B cell (primary cell): ENCODE measurements around the gene OXSM. TPM values are rescaled to one million over a fixed set of nuclear protein-coding genes. Genes with fewer than 3 reads are reported as not detected.

ENCODE experiments used
- ATAC-seq: fragments of 200-7000 bp; cut with Tn5 transposase; one replicate; pipeline ENCODE4 v1.10.0; 2021; ENCODE audit warnings: low read depth, mild to moderate bottlenecking, moderate number of reproducible peaks, moderate library complexity
- CTCF ChIA-PET: fragments of 350-600 bp; sonication (Branson Sonifier 250); formaldehyde crosslinking; loops from one replicate; lab custom pipeline; 2021; ENCODE audit warnings: antibody characterized with exemption, inconsistent platforms; lab: Charles Lee
- POLR2A ChIA-PET: fragments of 350-600 bp; sonication (Branson Sonifier 250); formaldehyde crosslinking; loops from one replicate; lab custom pipeline; 2021; ENCODE audit warnings: antibody characterized with exemption; lab: Charles Lee
- DNase-seq: peaks from one replicate; pipeline ENCODE4 v3.0.0; 2013
- H2AFZ ChIP-seq: 2 replicates; pipeline ENCODE4 v1.6.1; 2012; ENCODE audit warnings: mild to moderate bottlenecking, low read depth, low read length; ENCODE audit not compliant: insufficient read depth, poor library complexity, severe bottlenecking
- H3K27ac ChIP-seq, 2 donors: 1 replicate in 1 of 2; 2 replicates in 1 of 2; pipeline ENCODE4 v1.5.1; 2012 to 2013; ENCODE audit warnings: low read length in 2 of 2, mild to moderate bottlenecking in 2 of 2, moderate library complexity in 1 of 2
- H3K27me3 ChIP-seq, 4 experiments: fragments of 200-600 bp in 1 of 4; sonication (generic) in 1 of 4; replicated peaks in 1 of 4; 1 replicate in 2 of 4; 2 replicates in 2 of 4; pipeline versions ENCODE4 v1.6.1 to v1.7.0; 2013 to 2016; ENCODE audit warnings: low read length in 3 of 4, mild to moderate bottlenecking in 2 of 4, mixed read lengths in 1 of 4, moderate library complexity in 1 of 4; ENCODE audit not compliant: insufficient read depth in 4 of 4, control insufficient read depth in 3 of 4; ENCODE audit errors: control extremely low read depth in 1 of 4
- H3K36me3 ChIP-seq, 2 experiments: replicated peaks in 1 of 2; 1 replicate in 1 of 2; 2 replicates in 1 of 2; pipeline versions ENCODE4 v1.6.1 to v1.7.1; 2013; ENCODE audit warnings: low read length in 1 of 2; ENCODE audit not compliant: insufficient read depth in 2 of 2, control insufficient read depth in 1 of 2; ENCODE audit errors: control extremely low read depth in 1 of 2, extremely low read depth in 1 of 2
- H3K4me1 ChIP-seq, 2 donors: fragments of 200-600 bp in 1 of 2; sonication (generic) in 1 of 2; 1 replicate in 1 of 2; 2 replicates in 1 of 2; pipeline versions ENCODE4 v1.5.1 to v1.6.1; 2013 to 2017; ENCODE audit warnings: low read length in 2 of 2; ENCODE audit not compliant: control insufficient read depth in 2 of 2, insufficient read depth in 2 of 2
- H3K4me2 ChIP-seq: replicated peaks from 2 replicates; pipeline ENCODE3; 2012; ENCODE audit warnings: mild to moderate bottlenecking, low read depth, low read length; ENCODE audit not compliant: poor library complexity, severe bottlenecking
- H3K4me3 ChIP-seq, 5 experiments: fragments of 200-600 bp in 1 of 5; sonication (generic) in 1 of 5; 1 replicate in 3 of 5; 2 replicates in 2 of 5; pipeline versions ENCODE4 v1.5.1 to v1.7.0; 2011 to 2016; ENCODE audit warnings: low read length in 4 of 5, mild to moderate bottlenecking in 4 of 5, low read depth in 2 of 5, control low read depth in 1 of 5, moderate library complexity in 1 of 5; ENCODE audit not compliant: insufficient read depth in 1 of 5; ENCODE audit errors: control extremely low read depth in 1 of 5, extremely low read depth in 1 of 5
- H3K79me2 ChIP-seq: fragments of 200-600 bp; sonication (generic); one replicate; pipeline ENCODE4 v1.6.0; 2016; ENCODE audit warnings: low read length; ENCODE audit not compliant: control insufficient read depth, insufficient read depth
- H3K9ac ChIP-seq: fragments of 200-600 bp; sonication (generic); 2 replicates; pipeline ENCODE4 v1.6.1; 2017; ENCODE audit warnings: mild to moderate bottlenecking, low read length, moderate library complexity
- H3K9me3 ChIP-seq, 3 donors: one replicate each; pipeline versions ENCODE4 v1.6.1 to v1.7.1; 2013; ENCODE audit warnings: low read length in 2 of 3; ENCODE audit not compliant: control insufficient read depth in 2 of 3, insufficient read depth in 1 of 3; ENCODE audit errors: control extremely low read depth in 1 of 3
- H4K20me1 ChIP-seq: 2 replicates; pipeline ENCODE4 v1.6.0; 2012; ENCODE audit warnings: mild to moderate bottlenecking, low read length; ENCODE audit not compliant: insufficient read depth, control insufficient read depth, poor library complexity, severe bottlenecking
- H3K27ac Mint-ChIP-seq: one replicate; pipeline ENCODE4 v1.8.0; 2021; ENCODE audit warnings: mixed read lengths
- H3K27me3 Mint-ChIP-seq: one replicate; pipeline ENCODE4 v1.8.0; 2021; ENCODE audit warnings: mixed read lengths
- H3K4me1 Mint-ChIP-seq: one replicate; pipeline ENCODE4 v1.8.0; 2021; ENCODE audit warnings: mixed read lengths
- H3K4me3 Mint-ChIP-seq: one replicate; pipeline ENCODE4 v1.8.0; 2021; ENCODE audit warnings: mixed read lengths
- H3K9me3 Mint-ChIP-seq: one replicate; pipeline ENCODE4 v1.8.0; 2022; ENCODE audit warnings: mixed read lengths; ENCODE audit not compliant: insufficient read depth
- EZH2 ChIP-seq: IDR thresholded peaks from 2 replicates; pipeline ENCODE4 v1.6.1; 2012; ENCODE audit warnings: borderline replicate concordance, low read depth, mild to moderate bottlenecking, moderate library complexity, low read length; ENCODE audit not compliant: insufficient read depth, poor library complexity, severe bottlenecking
- WGBS: methylation state at CpG from one replicate; pipeline ENCODE4 v1.1.5; 2013; ENCODE audit warnings: missing lambda C conversion rate; ENCODE audit not compliant: insufficient coverage; 5-methylcytosine and 5-hydroxymethylcytosine counted together
- intact Hi-C: fragments of 100-400 bp; cut with micrococcal nuclease; formaldehyde crosslinking; loops from one replicate; pipeline ENCODE4 v1.10.0; 2022
- polyA plus RNA-seq: library from polyadenylated mRNA; depleted of rRNA; stranded (reverse); fragments of >200 nt; gene quantifications from 2 replicates; pipeline ENCODE4 v1.2.3, GENCODE V29; 2012
- total RNA-seq, 2 donors: library from RNA; stranded (reverse); fragments of 120-200 nt in 1 of 2; gene quantifications; 1 replicate in 1 of 2; 2 replicates in 1 of 2; pipeline versions ENCODE4 v1.2.3 to v1.2.4, GENCODE V29; 2013 to 2022
- TF ChIP-seq, protein P1 (sequence below): fragments of 200-600 bp; IDR thresholded peaks from one replicate; pipeline ENCODE4 v1.8.0; 2022; ENCODE audit warnings: antibody characterized with exemption, mild to moderate bottlenecking

The OXSM gene
- total and polyA plus RNA-seq, 2 donors (not counting 1 experiment from before 2014, with no cell fraction given): 13.7 to 18.7 TPM

DNA sequence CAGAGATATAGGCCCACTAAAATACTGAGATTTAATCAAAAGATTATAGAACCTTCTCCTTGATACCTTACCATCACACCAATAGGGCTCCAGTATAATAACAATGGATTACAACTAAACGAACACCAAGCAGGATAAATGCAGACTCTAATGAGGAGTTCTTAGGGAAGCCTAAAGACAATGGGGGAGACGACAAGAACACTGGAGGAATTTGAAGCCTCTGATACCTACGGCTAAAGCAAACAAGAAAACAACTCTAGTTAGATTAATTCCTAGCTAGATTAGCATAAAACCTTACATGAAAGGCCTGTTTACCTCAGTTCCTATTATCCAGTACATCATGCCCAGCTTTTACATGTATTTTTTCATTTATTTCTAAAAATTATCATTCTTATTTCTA lies 41.7 kb upstream of the OXSM start:
- H4K20me1 ChIP-seq: peaks cover 23% of the 10 kb centered on the region
- H3K4me1 ChIP-seq: no peaks in the 10 kb centered on the region
- H3K27me3 Mint-ChIP-seq: no peaks in the 10 kb centered on the region
- intact Hi-C loops: loop anchor here (10.0 kb wide), 2 partner anchors 47 to 107 kb away; partner anchors contain the start of gene OXSM
- H3K4me3 Mint-ChIP-seq: no peak overlapping the region
- no peak overlapping the region for H2AFZ ChIP-seq
- H3K27me3 ChIP-seq: no peaks in the 10 kb centered on the region
- 100% methylated on average over 2 of the region's 3 CpGs for WGBS
- ATAC-seq: no peak
- no peaks in the 10 kb centered on the region for H3K9me3 Mint-ChIP-seq
- peaks cover 2% of the 10 kb centered on the region for H3K4me1 Mint-ChIP-seq
- H3K4me2 ChIP-seq: no peak overlapping the region
- DNase-seq: no peak
- TF ChIP-seq EZH2: no peak
- TF ChIP-seq, protein P1, sequence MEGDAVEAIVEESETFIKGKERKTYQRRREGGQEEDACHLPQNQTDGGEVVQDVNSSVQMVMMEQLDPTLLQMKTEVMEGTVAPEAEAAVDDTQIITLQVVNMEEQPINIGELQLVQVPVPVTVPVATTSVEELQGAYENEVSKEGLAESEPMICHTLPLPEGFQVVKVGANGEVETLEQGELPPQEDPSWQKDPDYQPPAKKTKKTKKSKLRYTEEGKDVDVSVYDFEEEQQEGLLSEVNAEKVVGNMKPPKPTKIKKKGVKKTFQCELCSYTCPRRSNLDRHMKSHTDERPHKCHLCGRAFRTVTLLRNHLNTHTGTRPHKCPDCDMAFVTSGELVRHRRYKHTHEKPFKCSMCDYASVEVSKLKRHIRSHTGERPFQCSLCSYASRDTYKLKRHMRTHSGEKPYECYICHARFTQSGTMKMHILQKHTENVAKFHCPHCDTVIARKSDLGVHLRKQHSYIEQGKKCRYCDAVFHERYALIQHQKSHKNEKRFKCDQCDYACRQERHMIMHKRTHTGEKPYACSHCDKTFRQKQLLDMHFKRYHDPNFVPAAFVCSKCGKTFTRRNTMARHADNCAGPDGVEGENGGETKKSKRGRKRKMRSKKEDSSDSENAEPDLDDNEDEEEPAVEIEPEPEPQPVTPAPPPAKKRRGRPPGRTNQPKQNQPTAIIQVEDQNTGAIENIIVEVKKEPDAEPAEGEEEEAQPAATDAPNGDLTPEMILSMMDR: no peak
- peaks cover 0 to 3% (median 0%) of the 10 kb centered on the region in 3 donors for H3K9me3 ChIP-seq
- peaks cover 34 to 77% of the 10 kb centered on the region in 2 experiments for H3K36me3 ChIP-seq
- H3K79me2 ChIP-seq: peaks cover 31% of the 10 kb centered on the region
- no peak overlapping the region for H3K27ac ChIP-seq
- H3K4me3 ChIP-seq: no peak overlapping the region
- H3K9ac ChIP-seq: no peak overlapping the region
- ChIA-PET CTCF (no interaction called here), POLR2A (no interaction called here)
- no peak overlapping the region for H3K27ac Mint-ChIP-seq

DNA sequence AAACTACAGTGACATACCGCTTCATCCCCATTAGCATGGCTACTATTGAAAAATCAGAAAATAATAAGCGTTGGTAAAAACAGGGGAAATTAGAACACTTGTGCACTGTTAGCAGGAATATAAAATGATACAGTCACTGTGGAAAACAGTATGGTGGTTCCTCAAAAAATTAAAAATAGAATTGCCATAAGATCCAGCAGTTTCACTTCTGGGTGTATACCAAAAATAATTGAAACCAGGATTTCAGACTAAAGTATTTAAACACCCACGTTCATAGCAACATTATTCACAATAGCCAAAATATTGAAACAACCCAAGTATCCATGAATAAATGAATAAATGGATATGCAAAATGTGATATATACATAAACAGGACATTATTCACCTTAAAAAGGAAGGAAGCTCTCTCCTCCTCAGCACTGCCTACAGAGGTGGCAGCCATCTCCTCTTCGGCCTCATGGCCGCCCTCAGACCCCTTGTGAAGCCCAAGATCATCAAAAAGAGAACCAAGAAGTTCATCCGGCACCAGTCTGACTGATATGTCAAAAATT lies 40.8 kb upstream of the OXSM start:
- no peak overlapping the region for H3K4me3 Mint-ChIP-seq

More for the DNA sequence above, 40.8 kb upstream of the OXSM start:
- no peak overlapping the region for H3K27ac ChIP-seq
- CTCF ChIA-PET: no interaction called here
- no peak for TF ChIP-seq EZH2
- TF ChIP-seq, protein P1: no peak
- H3K4me2 ChIP-seq: no peak overlapping the region
- H3K9me3 ChIP-seq: peaks cover 0 to 3% (median 0%) of the 10 kb centered on the region in 3 donors
- WGBS: 100% methylated on average over 1 of the region's 6 CpGs
- H3K27me3 ChIP-seq: no peaks in the 10 kb centered on the region
- H4K20me1 ChIP-seq: peaks cover 23% of the 10 kb centered on the region
- H3K36me3 ChIP-seq: peaks cover 34 to 74% of the 10 kb centered on the region in 2 experiments
- Mint-ChIP-seq H3K27me3 (no peaks in the 10 kb centered on the region), H3K27ac (no peak overlapping the region), H3K4me1 (peaks cover 1% of the 10 kb centered on the region), H3K9me3 (no peaks in the 10 kb centered on the region)
- peaks cover 28% of the 10 kb centered on the region for H3K79me2 ChIP-seq
- H3K9ac ChIP-seq: no peak overlapping the region
- ATAC-seq: no peak
- H3K4me1 ChIP-seq: no peaks in the 10 kb centered on the region
- H3K4me3 ChIP-seq: no peak overlapping the region
- intact Hi-C loops: loop anchor here (10.0 kb wide), 2 partner anchors 46 to 106 kb away; partner anchors contain the start of gene OXSM
- H2AFZ ChIP-seq: no peak overlapping the region
- no peak for DNase-seq
- POLR2A ChIA-PET: no interaction called here
